Activated CD4-positive, CD25-positive, alpha-beta regulatory T cell treated with anti-CD3 and anti-CD28 coated beads, Interleukin-2, amount 50 U/mL, for 16 hours (primary cell): ENCODE results near the gene WNT9A.

ENCODE experiments used
- DNase-seq: peaks from one replicate; pipeline ENCODE4 v3.0.0-alpha.2; 2020; ENCODE audit warnings: low read depth, low spot score

WNT9A gene

DNA sequence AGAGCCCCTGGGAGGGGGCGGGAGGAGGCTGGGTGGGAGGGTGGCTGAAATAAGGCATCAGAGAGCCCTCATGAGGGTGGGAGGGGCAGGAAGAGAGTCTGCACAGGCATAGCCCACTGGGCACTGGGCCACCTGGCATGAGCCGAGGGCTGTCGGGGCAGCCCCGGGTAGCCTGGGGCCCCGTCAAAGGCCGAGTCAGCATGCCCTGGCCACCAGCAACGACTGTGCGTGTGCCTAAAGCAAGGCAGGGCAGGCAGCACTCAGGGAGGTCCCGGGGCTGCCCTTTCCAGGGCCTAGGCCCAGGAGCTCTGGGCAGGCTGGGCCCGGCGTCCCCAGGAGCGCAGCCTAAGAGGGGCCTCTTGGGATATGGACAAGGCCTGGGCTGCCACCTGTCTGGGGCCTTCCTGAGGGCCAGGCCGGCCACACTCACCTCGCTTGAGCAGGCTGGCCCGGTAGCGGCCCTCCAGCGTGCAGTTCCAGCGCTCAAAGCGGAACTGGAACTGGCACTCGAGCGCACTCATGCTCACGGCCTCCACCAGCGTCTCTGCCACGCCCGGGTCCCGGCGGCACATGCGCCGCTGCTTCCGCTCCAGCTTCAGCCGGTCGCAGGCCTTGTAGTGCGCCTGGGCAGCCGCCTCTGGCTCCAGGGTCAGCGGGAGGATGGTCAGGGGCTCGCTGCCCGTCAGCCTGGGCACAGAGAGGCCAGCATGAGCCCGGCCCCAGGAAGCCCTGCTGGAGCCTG is 22.7 kb downstream of the WNT9A start:
- DNase-seq = no peak

DNA sequence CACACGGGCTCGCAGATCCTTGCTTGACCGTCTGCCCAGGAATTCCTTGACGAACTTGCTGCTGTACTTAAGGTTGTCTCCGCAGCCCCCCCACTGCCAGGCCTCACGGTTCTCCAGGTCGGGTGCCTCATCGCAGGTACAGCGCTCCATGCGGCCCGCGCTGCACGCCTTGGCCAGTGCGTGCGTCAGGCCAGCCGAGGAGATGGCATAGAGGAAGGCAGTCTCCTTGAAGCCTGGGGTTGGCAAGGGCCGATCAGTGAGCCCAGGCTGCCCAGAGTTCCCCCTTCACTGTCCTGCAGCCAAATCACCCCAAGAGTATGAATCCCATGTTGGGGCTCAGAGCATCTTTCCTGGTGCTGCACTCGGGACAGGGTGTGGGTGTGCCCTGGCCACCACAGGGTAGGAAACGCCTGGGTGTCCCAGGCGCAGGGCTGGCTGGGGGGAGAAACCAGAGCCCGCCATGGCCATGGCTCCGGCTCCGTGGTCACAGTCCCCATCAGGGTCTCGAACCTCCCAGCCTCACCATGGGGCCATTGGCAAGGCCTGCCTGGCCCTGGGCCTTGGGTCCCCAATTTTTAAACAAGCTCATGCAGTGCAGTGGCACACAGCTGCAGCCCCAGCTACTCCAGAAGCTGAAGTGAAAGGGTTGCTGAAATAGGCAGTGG is 23.4 kb downstream of the WNT9A start:
- DNase-seq = no peak

DNA sequence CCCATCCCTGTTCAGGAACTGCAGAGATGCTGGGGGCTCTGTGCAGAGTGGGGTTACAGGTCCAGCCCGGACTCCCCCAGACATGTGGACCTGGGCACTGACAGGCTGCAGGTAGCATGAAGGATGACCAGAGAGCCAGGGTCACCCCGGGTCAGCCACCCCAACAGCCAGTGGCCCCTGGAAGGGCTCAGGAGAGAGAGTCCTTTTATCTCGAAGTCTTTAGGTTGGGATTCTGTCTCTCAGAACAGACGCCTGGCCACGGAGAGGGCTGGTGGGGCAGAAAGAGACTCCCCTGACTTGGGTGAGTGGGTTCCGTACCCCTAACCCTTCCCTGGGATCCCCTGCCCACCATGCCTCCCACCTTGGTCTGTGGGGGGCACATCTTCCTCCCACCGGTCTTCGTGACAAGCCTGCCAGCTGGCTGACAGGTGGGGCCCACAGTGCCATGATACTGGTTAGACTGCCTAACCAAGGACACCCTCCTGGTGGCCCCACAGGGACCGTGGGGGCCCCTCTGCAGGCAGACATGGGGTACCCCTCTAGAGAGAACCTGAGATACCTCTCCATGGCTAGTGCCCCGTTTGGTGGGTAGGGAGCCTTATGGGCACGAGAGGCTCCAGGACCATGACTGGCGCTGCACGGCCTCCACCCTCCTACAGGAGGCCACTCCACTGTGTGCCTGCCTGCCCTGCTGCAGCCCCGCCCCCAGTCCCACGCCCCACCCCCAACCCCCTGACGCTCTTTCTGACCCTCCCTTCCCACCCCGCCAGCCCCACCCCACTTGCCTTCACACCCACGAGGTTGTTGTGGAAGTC is 24.2 kb downstream of the WNT9A start:
- no peak for DNase-seq

DNA sequence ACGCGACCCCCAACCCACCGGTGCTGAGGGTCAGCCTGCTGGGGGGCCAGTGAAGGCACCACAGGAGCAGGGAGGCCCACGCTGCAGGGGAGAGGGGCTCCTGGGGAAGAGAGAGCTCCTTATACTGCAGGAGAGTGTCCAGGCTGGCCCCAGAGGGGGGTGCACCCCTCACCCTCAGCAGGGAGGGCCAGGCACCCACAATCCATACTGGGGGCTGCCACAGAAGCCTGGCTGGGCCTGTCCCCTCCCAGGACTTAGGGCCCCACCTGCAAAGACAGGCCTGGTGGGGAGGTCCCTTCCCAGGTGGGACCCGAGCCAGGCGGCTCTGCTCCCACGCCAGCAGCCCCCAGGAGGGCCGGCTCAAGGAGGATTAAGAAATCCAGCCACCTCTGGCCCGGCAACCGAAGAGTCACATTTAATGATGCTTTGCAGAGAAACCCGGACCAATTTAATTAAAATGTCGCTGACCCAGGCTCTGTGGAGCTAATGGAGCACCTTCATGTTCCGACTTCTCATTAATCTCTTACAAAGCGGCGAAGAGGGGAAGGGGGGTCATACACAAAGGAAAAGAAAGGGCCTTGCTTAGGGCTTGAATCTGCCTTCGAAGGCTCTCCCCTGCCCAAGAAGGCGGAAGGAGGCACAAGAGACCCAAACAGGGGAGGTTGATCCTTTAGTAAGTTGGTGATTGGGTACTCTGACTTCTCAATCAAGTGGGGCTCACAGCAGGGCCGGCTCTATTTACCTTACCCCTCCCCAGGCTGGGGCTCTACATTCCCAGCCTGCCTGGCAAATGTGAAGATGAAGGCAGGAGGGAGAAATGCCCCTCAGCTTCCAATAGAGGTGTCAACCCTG is 25.0 kb downstream of the WNT9A start:
- DNase-seq = no peak

DNA sequence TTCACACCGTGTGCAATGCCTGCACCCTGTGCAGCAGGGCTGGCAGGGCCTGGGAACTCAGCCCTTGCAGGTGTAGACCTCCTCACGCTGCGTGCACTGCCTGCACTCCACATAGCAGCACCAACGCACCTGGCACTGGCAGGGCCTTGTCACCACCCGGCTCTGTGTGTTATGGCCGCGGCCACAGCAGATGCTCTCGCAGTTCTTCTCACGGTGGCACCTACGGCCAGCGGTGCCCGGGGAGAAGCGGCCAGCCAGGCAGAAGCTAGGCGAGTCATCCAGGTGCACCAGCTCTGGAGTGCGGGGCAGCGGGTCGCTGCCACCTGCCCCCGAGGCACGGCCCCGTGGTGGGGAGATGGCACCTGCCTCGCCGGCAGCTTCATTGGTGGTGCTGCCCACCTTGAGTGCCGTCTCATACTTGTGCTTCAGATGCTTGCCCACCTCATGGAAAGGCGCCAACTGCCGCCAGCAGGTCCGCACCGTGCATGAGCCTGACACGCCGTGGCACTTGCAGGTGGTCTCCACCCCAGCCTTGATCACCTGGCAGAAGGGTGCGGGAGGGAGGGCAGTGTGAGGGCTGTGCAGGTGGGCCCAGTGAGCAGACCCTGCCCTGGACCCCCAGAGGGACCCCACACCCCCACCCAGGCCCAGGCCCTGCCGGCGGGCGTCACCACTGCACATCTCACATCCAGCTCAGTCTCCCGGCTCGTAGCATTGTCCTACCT is 26.1 kb downstream of the WNT9A start:
- DNase-seq = no peak

DNA sequence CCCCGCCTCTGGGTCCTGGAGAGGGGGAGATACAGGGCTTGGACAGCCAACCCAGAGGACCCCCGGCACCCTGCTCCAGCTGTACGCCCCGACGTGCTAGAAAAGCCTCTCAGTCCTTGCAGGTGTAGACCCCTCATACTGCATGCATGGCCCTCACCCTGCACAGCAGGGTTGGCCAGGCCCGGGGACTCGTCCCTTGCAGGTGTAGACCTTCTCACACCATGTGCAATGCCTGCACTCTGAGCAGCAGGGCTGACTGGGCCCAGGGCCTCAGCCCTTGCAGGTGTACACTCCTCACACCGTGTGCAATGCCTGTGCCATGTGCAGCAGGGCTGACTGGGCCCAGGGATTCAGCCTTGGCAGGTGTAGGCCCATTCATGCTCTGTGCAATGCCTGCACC is 26.8 kb downstream of the WNT9A start:
- DNase-seq = no peak

DNA sequence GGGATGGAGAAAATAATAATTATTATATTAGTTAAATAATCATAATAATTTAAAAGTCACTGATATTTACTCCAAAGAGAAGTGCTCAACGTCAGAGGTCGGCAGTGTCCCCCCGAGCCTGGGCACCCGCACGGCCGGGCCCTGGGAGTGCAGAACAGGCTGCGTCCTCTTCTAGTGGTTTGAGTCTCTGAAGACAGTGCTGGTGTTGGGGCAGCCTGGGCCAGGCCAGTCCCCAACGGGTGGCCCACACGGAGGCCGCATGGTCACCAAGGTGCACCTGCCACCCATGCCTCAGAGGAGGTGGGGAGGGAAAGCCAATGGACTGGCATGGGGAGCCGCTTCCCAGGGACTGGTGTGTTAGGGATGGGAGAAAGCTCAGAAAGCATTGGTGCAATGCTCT is 27.3 kb downstream of the WNT9A start:
- no peak for DNase-seq

DNA sequence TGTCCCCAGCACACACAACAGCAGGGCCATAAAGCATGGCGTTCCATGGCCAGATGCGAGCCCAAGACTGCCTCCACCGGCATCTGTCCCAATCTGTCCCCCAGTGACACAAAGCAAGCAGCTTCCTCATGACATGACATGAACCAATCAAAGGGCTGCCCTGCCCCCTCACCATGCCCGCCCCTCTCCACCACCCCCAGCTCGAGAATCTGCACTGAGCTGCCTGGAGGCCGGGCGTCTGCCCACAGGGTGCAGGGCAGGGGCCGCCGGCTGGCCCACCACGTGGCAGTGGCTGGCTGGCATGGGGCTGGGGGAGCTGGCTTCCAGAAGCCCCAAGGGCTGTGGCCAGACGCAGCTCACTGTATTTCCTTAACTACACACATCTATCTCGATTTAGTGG is 27.8 kb downstream of the WNT9A start:
- no peak for DNase-seq

DNA sequence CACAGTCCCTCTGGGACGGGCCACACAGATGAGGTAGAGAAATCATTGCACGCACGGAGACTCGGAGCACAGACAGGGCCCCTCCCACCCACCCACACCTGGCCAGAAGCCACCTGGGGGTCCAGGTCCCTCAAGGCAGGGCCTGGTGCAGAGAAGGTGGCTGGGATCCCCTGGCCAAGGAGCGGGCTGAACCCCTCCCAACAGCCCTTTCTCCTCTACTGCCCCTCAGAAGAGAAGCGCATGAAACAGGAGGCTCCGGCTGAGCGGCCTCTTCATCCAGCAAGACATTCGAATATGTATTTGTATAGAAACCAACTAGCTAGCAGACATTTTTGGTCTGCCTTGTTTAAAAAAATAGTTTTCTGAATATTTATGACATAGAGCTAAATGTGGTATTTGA is 29.0 kb downstream of the WNT9A start:
- no peak for DNase-seq

DNA sequence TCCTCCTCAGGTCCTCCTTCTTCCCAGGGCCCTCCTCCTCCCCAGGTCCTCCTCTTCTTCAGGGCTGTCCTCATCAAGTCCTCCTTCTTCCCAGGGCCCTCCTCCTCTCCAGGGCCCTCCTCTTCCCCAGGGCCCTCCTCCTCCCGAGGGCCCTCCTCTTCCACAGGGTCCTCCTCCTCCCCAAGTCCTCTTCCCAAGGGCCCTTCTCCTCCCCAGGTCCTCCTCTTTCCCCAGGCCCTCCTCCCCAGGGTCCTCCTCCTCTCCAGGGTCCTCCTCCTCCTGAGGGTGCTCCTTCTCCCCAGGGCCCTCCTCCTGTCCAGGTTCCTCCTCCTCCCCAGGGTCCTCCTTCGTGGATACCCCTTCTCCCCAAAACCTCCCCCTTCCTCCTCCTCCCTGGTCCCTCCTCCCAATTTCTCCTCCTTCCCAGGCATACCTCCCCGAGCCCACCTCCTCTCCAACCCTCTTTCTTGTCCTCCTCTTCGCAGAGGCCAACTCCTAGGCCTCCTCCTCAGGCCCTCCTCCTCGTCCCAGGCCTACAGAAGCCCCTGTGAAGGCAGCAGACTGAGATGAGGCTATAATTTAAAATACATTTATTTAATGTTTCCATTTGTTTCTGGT is 29.5 kb downstream of the WNT9A start:
- DNase-seq = no peak

DNA sequence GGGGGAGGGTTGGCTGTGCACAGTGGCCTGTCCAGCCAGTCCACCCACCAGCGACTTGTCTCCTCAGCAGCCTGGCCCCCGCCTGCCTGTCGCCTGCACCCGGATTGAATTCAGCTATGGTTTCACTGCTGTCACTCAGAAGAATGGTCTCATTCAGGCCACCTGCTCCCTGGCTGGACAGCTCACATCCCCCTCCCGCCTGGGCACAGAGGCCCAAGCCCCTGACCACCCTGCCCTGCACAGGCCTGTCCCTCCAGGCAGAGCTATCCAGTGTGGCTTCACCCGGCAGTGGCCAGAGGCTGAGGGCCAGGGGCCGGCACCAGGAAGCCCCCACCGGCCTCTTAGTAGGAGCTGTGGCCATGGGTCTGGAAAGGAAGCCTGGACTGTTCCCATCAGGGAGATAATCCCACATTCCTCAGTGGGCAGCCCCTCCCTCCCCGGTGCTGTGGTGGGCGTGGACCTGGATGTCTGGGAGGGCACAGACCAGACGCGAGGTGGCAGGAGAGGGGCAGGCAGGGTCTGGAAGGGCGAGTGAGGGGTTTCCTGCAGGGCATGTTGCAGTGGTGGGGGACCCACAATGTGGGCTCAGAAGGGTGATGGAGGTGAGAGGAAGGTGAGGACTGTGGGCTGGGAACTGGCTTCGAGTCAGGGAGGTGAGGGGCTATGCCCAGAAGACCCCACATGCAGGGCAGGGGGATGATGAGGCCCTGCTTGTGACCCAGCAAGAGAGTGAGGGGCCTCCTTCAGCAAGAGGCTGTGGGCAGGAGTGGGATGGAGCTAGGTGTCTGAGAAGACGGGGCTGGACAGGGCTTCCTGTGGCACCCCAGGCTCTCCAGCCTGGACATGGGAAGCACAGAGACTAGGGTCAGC is 30.4 kb downstream of the WNT9A start:
- no peak for DNase-seq

DNA sequence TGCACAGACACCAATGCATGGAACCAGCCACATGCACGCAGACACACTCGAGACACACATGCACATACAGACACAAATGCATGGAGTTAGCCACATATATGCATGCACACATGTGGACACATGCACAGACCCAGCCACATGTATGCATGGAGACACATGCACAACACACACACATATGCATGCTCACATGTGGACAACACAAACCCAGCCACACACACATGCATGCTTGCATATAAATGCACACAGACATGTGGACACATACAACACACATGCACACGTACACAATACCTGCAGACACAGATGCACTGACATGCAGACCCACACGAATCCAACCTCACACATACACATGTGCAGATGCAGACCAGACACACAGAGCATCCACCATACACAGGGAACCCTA is 31.1 kb downstream of the WNT9A start:
- no peak for DNase-seq

DNA sequence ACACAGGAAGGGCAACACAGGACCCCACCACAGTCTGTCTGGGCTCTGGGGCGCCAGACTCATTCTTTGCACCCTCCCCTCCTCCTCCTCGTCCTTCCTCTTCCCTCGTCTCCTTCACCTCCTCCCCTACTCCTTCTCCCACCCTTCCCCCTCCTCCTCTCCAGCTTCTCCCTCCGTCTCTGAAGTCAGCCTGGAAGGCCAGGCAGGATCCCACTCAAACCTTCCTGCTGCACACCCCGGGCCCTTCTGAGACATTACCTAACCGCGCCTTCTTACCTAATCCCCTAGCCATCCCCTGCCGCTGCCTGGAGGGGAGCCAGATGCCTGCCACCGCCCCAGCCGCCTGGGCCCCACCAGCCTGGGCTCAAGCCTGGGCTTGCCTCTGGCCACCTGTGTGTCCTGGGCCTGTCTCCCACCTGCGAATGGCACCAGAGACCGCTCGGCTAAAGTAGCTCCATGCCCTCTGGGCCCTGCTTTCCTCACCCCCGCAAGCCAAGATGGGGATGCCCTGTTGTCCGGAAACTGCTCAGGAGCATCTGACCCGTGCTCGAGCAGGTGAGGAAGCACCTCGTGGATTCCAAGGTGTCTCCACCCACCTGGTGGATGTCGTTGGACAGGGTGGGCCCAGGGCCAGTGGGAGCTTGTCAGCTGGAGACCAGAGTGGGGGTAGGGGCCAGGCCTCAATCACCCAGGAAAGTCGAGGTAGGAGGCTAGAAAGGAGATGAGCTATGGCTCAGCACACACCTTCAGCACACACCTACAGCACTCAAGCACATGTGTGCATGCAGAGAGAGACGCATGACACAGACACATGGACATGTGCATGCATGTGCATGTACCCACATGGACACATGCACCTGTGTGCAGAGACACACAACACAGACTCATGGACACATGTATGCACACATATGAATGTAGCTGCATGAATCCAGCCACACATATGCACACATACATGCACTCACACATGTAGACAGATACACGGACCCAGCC is 31.9 kb downstream of the WNT9A start:
- no peak for DNase-seq

DNA sequence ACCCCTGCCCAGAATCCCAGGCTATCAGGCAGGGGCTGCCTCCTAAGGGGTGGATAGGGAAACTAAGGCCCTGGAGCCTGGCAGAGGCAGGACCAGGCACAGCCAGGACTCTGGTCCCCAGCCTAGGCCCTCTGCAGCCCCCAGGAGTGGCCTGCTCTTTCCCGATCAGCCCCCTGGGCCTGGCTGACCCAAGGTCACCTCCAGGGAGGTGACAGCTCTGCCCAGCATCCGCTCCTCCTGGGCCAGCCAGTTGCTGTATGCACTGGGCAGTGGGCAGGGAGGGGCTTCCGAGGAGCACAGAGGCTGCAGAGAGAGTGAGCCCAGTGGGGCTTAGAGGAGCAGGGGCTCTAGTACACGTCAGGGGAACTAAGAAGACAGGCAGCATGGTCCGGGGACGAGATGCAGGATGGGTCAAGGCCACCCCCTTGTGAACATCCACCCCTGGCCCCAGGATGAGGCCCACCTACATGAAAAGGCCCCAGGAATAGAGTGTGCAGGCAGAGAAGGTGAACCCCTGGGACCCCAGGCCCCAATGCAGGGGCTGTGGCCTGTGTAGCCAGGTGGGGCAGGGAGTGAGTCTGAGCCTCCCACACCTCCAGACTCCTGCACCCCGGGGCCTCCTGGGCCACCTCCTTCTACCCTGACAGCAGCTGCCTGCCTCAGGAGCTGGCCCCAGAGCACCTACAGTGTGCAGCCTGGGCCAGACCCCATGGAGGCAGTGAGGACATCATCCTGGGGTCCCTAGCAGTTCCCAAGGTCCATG is 32.8 kb downstream of the WNT9A start:
- no peak for DNase-seq

DNA sequence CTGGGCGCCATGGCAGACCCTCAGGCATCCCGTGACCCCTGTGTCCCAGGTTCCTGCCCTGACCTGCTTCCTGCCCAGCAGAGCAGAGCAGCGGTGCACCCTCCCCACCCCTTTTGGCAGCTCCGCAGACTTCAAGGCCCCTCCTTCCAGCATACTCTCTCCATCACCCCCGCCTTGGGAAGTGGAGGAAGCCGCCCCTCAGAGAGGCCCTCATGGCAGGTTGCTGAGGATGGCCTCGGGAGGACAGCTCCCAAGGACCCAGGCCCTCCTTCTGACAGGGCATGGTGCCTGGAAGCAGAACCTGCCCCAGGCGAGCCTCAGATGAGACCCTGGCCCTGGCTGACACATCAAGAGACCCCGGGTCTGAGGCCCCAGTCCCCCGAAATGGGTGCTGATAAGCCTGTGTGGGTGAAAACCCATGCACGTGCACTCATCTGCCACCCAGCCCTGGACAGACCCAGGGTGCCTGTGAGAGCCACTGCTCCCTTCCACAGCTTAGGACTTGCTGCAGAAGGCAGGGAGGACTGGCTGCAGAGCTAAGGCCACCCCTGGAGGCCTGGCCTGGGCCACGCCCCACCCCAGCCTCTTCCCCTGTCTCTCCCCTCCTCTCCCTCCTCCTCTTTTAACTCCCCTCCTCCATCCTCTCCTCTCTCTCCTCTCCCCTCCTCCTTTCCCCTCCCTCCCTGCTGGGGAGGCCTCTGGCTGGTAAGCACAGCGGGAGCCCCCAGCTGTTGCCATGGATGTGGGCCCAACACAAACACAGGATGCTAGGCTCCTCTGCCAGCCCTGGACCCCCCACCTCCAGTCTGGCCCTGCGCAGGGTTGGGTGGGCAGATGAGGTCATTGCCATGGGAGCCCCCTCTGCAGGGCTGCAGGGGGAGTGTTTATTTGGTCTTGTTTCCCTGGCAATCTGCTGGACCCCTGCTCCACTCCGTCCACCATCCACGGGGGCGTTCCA is 33.7 kb downstream of the WNT9A start:
- DNase-seq = no peak

DNA sequence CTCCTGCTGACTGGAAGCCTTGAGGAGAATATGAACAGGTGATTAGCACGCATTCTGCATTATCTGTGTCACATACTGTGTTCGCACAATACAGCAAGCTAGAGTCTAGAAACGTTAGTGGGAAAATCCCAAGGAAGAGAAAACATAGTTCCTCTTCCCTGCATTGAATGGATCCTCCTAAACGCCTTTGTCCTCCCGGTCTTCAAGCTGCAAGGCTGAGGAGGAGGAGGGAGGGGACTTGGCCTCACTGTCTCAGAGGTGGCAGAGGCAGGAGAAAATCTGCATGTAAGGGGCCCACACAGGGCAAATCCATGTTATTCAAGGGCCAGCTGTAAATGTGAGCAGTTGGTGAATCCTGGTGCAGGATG is 34.4 kb downstream of the WNT9A start:
- no peak for DNase-seq

DNA sequence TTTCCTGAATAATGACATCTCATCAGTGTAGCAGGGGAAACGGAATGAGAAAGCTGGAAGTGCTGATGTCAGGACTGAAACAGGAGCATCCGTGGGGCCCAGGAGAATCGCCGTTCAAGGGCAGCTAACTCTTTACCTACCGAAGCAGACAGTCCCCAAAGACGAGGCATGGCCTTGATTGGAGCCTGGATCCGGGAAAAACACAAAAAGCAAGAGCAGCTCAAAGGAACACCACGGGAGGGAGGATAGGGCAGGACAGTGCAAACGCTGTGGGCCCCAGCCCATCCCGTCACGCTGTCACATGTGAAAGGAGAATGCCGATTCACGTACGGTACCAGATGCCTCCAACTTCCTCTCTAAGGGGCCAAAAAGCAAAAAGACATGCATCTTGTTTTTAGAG is 34.9 kb downstream of the WNT9A start:
- DNase-seq = no peak
